HepG2 (cell line): Measurements from ENCODE around the gene MAPK8IP1. TPM values are rescaled to one million over a fixed set of nuclear protein-coding genes. Genes with fewer than 3 reads are reported as not detected.

Source experiments
- FOXA1 ChIP-seq, 2 experiments: fragments of 450-650 bp in 1 of 2; sonication (generic) in 1 of 2; formaldehyde crosslinking in 1 of 2; IDR thresholded peaks; 2 replicates each; pipeline versions ENCODE4 v1.4.0 to v1.6.1; 2016 to 2020; ENCODE audit warnings: missing genetic modification reagents in 1 of 2
- GATAD1 ChIP-seq: IDR thresholded peaks from 2 replicates; pipeline ENCODE4 v1.6.1; 2016; ENCODE audit warnings: missing genetic modification reagents, missing compliant biosample characterization
- GLI4 ChIP-seq: sonication (generic); formaldehyde crosslinking; IDR thresholded peaks from 2 replicates; pipeline ENCODE4 v1.5.1; 2020; ENCODE audit warnings: missing genetic modification reagents, mild to moderate bottlenecking, moderate library complexity, borderline replicate concordance
- NFATC3 ChIP-seq: sonication (generic); formaldehyde crosslinking; IDR thresholded peaks from 2 replicates; pipeline ENCODE4 v1.5.1; 2020; ENCODE audit warnings: mild to moderate bottlenecking, missing genetic modification reagents
- NKX3-1 ChIP-seq: sonication (generic); formaldehyde crosslinking; IDR thresholded peaks from 2 replicates; pipeline ENCODE4 v1.5.0; 2020; ENCODE audit warnings: missing genetic modification reagents
- ZNF33B ChIP-seq: sonication (generic); formaldehyde crosslinking; IDR thresholded peaks from 2 replicates; pipeline ENCODE4 v1.5.1; 2020; ENCODE audit warnings: mild to moderate bottlenecking, missing genetic modification reagents
- ZNF557 ChIP-seq: sonication (generic); formaldehyde crosslinking; IDR thresholded peaks from 2 replicates; pipeline ENCODE4 v1.4.0; 2020; ENCODE audit warnings: missing genetic modification reagents
- ZNF652 ChIP-seq: IDR thresholded peaks from 2 replicates; pipeline ENCODE4 v1.6.1; 2016; ENCODE audit warnings: low read depth, borderline replicate concordance
- ZZZ3 ChIP-seq: sonication (generic); formaldehyde crosslinking; IDR thresholded peaks from 2 replicates; pipeline ENCODE4 v1.4.0; 2020; ENCODE audit warnings: missing genetic modification reagents, mild to moderate bottlenecking, borderline replicate concordance
- polyA plus RNA-seq, 8 experiments: library from polyadenylated mRNA; depleted of rRNA in 3 of 8; stranded (reverse) in 7 of 8; unstranded in 1 of 8; fragments of >200 nt; fragmentation: Illumina TruSeq in 4 of 8; extraction: Trizol in 4 of 8; gene quantifications; 2 replicates each; pipeline versions ENCODE4 v1.2.1 to v1.2.3, GENCODE V29; 2011 to 2016; ENCODE audit warnings: low read depth in 4 of 8, missing spikeins in 1 of 8, mixed read lengths in 1 of 8; ENCODE audit not compliant: insufficient read depth in 1 of 8
- total RNA-seq, 5 experiments: library from RNA; depleted of rRNA; stranded (reverse); fragments of >200 nt; fragmentation: Illumina TruSeq; extraction: Trizol; gene quantifications; 2 replicates each; pipeline ENCODE4 v1.2.3, GENCODE V29; 2016; ENCODE audit warnings: low read depth in 1 of 5
- TF ChIP-seq, protein P1 (sequence below): sonication (generic); formaldehyde crosslinking; IDR thresholded peaks from 2 replicates; pipeline ENCODE4 v1.4.0; 2020; ENCODE audit warnings: mild to moderate bottlenecking, missing genetic modification reagents
- TF ChIP-seq, protein P2 (sequence below): sonication (generic); formaldehyde crosslinking; IDR thresholded peaks from 2 replicates; pipeline ENCODE4 v1.5.0; 2020; ENCODE audit warnings: mild to moderate bottlenecking, missing genetic modification reagents
- TF ChIP-seq, protein P3 (sequence below): sonication (generic); formaldehyde crosslinking; IDR thresholded peaks from 2 replicates; pipeline ENCODE4 v1.4.0; 2020; ENCODE audit warnings: missing genetic modification reagents, borderline replicate concordance
- TF ChIP-seq, protein P4 (sequence below): sonication (generic); formaldehyde crosslinking; IDR thresholded peaks from 2 replicates; pipeline ENCODE4 v1.4.0; 2020; ENCODE audit warnings: mild to moderate bottlenecking, low read depth, missing genetic modification reagents
- TF ChIP-seq, protein P5 (sequence below): sonication (generic); formaldehyde crosslinking; IDR thresholded peaks from 2 replicates; pipeline ENCODE4 v1.4.0; 2020; ENCODE audit warnings: missing genetic modification reagents, borderline replicate concordance

Gene MAPK8IP1
- total and polyA plus RNA-seq, 2 of the 13 experiments (the other 11 are each of a cell fraction or from before 2014, with no cell fraction given): 2.2 to 4.2 TPM

DNA sequence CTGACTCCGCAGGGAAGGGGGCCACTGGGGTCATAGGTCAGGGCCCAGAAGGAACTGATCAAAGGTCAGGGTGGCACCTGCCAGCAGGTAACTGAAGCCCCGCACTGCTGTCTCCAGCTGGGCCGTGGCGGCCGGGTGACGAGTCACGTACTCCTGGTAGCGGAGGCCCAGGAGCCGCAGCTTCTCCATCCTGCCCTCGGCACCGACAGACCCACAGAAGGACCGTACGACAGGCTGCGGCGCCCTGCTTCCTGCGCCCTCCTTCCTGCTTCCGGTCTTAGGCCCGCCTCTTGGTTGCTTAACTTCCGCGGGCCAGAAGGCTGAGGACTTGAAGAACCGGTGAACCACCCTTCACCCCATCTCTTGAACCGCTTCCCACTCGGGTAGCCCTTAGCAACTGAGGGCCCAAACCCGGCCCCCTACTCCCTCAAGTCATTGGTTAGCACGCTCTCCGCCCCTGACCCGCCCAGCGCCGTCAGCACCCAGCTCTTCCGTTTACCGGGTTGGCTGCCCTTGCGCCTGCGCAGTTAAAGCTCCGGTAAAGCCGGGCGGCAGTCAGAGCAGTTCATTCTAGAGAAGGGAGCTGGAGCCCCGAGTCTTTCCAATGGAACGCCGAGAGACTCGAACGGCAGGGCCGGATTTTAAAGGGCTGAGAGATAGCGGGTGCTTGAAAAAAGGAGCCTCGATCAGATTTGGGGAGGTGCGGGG, 32.3 kb downstream of the MAPK8IP1 start, which contains the start of gene PEX16 (continued):
- TF ChIP-seq, protein P1, sequence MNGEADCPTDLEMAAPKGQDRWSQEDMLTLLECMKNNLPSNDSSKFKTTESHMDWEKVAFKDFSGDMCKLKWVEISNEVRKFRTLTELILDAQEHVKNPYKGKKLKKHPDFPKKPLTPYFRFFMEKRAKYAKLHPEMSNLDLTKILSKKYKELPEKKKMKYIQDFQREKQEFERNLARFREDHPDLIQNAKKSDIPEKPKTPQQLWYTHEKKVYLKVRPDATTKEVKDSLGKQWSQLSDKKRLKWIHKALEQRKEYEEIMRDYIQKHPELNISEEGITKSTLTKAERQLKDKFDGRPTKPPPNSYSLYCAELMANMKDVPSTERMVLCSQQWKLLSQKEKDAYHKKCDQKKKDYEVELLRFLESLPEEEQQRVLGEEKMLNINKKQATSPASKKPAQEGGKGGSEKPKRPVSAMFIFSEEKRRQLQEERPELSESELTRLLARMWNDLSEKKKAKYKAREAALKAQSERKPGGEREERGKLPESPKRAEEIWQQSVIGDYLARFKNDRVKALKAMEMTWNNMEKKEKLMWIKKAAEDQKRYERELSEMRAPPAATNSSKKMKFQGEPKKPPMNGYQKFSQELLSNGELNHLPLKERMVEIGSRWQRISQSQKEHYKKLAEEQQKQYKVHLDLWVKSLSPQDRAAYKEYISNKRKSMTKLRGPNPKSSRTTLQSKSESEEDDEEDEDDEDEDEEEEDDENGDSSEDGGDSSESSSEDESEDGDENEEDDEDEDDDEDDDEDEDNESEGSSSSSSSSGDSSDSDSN (CRISPR knock-in tag): no peak; the same call in 1 of the 2 replicates
- TF ChIP-seq, protein P2, sequence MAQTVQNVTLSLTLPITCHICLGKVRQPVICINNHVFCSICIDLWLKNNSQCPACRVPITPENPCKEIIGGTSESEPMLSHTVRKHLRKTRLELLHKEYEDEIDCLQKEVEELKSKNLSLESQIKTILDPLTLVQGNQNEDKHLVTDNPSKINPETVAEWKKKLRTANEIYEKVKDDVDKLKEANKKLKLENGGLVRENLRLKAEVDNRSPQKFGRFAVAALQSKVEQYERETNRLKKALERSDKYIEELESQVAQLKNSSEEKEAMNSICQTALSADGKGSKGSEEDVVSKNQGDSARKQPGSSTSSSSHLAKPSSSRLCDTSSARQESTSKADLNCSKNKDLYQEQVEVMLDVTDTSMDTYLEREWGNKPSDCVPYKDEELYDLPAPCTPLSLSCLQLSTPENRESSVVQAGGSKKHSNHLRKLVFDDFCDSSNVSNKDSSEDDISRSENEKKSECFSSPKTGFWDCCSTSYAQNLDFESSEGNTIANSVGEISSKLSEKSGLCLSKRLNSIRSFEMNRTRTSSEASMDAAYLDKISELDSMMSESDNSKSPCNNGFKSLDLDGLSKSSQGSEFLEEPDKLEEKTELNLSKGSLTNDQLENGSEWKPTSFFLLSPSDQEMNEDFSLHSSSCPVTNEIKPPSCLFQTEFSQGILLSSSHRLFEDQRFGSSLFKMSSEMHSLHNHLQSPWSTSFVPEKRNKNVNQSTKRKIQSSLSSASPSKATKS: no peak
- TF ChIP-seq, protein P3, sequence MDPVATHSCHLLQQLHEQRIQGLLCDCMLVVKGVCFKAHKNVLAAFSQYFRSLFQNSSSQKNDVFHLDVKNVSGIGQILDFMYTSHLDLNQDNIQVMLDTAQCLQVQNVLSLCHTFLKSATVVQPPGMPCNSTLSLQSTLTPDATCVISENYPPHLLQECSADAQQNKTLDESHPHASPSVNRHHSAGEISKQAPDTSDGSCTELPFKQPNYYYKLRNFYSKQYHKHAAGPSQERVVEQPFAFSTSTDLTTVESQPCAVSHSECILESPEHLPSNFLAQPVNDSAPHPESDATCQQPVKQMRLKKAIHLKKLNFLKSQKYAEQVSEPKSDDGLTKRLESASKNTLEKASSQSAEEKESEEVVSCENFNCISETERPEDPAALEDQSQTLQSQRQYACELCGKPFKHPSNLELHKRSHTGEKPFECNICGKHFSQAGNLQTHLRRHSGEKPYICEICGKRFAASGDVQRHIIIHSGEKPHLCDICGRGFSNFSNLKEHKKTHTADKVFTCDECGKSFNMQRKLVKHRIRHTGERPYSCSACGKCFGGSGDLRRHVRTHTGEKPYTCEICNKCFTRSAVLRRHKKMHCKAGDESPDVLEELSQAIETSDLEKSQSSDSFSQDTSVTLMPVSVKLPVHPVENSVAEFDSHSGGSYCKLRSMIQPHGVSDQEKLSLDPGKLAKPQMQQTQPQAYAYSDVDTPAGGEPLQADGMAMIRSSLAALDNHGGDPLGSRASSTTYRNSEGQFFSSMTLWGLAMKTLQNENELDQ (CRISPR knock-in tag): no peak
- TF ChIP-seq ZNF652 (CRISPR knock-in tag) (no peak), FOXA1 (IDR thresholded peaks at IDR 0.05) (no peak), FOXA1 (CRISPR knock-in tag; IDR thresholded peaks at IDR 0.05) (no peak), NKX3-1 (no peak), GATAD1 (CRISPR knock-in tag) (peak; percentile 91), ZZZ3 (CRISPR knock-in tag) (peak; percentile 41; the same call in 1 of the 2 replicates), GLI4 (no peak), ZNF33B (CRISPR knock-in tag) (no peak), ZNF557 (no peak), NFATC3 (CRISPR knock-in tag) (no peak)
- TF ChIP-seq, protein P4, sequence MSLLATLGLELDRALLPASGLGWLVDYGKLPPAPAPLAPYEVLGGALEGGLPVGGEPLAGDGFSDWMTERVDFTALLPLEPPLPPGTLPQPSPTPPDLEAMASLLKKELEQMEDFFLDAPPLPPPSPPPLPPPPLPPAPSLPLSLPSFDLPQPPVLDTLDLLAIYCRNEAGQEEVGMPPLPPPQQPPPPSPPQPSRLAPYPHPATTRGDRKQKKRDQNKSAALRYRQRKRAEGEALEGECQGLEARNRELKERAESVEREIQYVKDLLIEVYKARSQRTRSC: no peak
- TF ChIP-seq, protein P5, sequence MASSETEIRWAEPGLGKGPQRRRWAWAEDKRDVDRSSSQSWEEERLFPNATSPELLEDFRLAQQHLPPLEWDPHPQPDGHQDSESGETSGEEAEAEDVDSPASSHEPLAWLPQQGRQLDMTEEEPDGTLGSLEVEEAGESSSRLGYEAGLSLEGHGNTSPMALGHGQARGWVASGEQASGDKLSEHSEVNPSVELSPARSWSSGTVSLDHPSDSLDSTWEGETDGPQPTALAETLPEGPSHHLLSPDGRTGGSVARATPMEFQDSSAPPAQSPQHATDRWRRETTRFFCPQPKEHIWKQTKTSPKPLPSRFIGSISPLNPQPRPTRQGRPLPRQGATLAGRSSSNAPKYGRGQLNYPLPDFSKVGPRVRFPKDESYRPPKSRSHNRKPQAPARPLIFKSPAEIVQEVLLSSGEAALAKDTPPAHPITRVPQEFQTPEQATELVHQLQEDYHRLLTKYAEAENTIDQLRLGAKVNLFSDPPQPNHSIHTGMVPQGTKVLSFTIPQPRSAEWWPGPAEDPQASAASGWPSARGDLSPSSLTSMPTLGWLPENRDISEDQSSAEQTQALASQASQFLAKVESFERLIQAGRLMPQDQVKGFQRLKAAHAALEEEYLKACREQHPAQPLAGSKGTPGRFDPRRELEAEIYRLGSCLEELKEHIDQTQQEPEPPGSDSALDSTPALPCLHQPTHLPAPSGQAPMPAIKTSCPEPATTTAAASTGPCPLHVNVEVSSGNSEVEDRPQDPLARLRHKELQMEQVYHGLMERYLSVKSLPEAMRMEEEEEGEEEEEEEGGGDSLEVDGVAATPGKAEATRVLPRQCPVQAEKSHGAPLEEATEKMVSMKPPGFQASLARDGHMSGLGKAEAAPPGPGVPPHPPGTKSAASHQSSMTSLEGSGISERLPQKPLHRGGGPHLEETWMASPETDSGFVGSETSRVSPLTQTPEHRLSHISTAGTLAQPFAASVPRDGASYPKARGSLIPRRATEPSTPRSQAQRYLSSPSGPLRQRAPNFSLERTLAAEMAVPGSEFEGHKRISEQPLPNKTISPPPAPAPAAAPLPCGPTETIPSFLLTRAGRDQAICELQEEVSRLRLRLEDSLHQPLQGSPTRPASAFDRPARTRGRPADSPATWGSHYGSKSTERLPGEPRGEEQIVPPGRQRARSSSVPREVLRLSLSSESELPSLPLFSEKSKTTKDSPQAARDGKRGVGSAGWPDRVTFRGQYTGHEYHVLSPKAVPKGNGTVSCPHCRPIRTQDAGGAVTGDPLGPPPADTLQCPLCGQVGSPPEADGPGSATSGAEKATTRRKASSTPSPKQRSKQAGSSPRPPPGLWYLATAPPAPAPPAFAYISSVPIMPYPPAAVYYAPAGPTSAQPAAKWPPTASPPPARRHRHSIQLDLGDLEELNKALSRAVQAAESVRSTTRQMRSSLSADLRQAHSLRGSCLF: no peak
